Endothelial cell of umbilical vein (primary cell): ENCODE data around the gene TYW5. TPM values are rescaled to one million over a fixed set of nuclear protein-coding genes. Genes with fewer than 3 reads are reported as not detected.

ENCODE experiments used
- BruUV-seq: library from RNA; stranded (reverse); fragments of 400-500 nt; replicated peaks from 2 replicates; lab custom pipeline; 2021; lab: Mats Ljungman, UMichigan
- CTCF ChIA-PET: fragments of 300-600, 350-600 bp; sonication (Branson Sonifier 250); formaldehyde crosslinking; loops from one replicate; lab custom pipeline; 2021; ENCODE audit warnings: antibody characterized with exemption, inconsistent platforms; lab: Charles Lee
- POLR2A ChIA-PET: fragments of 300-600, 350-600 bp; sonication (Branson Sonifier 250); formaldehyde crosslinking; loops from one replicate; lab custom pipeline; 2021; ENCODE audit warnings: antibody characterized with exemption, inconsistent platforms; lab: Charles Lee
- DNase-seq: peaks from one replicate; pipeline ENCODE4 v3.0.0-alpha.2; 2011; ENCODE audit warnings: low read depth, low spot score
- FAIRE-seq: peaks from 2 replicates; lab custom pipeline; 2011; peaks lifted over from hg19 to GRCh38; lab: Jason Lieb, UNC
- H2AFZ ChIP-seq: 2 replicates; pipeline ENCODE4 v1.6.0; 2012; ENCODE audit warnings: low read depth, low read length, control low read depth, inconsistent platforms
- H3K27ac ChIP-seq: 2 replicates; pipeline ENCODE4 v1.5.1; 2011; ENCODE audit warnings: low read depth, mild to moderate bottlenecking, control low read depth, low read length, moderate library complexity; ENCODE audit not compliant: insufficient read depth
- H3K27me3 ChIP-seq, 2 experiments: 2 replicates each; pipeline versions ENCODE4 v1.6.0 to v1.6.1; 2011; ENCODE audit warnings: low read length in 2 of 2, mixed read lengths in 1 of 2; ENCODE audit not compliant: control insufficient read depth in 2 of 2, insufficient read depth in 2 of 2
- H3K36me3 ChIP-seq, 2 experiments: 2 replicates in 1 of 2; 3 replicates in 1 of 2; pipeline ENCODE4 v1.5.1; 2011; ENCODE audit warnings: low read length in 2 of 2, mild to moderate bottlenecking in 1 of 2, moderate library complexity in 1 of 2; ENCODE audit not compliant: control insufficient read depth in 2 of 2, insufficient read depth in 2 of 2; ENCODE audit errors: extremely low read depth in 1 of 2
- H3K4me1 ChIP-seq: 3 replicates; pipeline ENCODE4 v1.5.1; 2011; ENCODE audit warnings: mild to moderate bottlenecking, low read length; ENCODE audit not compliant: control insufficient read depth, insufficient read depth; ENCODE audit errors: extremely low read depth
- H3K4me2 ChIP-seq: 2 replicates; pipeline ENCODE4 v1.6.1; 2011; ENCODE audit warnings: low read length, control low read depth, mixed read lengths; ENCODE audit not compliant: insufficient read depth
- H3K4me3 ChIP-seq, 3 experiments: fragments of 200-600 bp in 1 of 3; sonication (generic), shearing (Covaris generic) in 1 of 3; replicated peaks in 1 of 3; 2 replicates each; pipeline ENCODE4 v1.5.1; 2011 to 2016; ENCODE audit warnings: control low read depth in 3 of 3, low read length in 3 of 3, mild to moderate bottlenecking in 2 of 3, inconsistent platforms in 1 of 3, low read depth in 1 of 3, moderate library complexity in 1 of 3; ENCODE audit not compliant: insufficient read depth in 1 of 3
- H3K79me2 ChIP-seq: 2 replicates; pipeline ENCODE4 v1.6.0; 2012; ENCODE audit warnings: low read length, inconsistent platforms; ENCODE audit not compliant: control insufficient read depth, insufficient read depth
- H3K9ac ChIP-seq: replicated peaks from 2 replicates; pipeline ENCODE3; 2011; ENCODE audit warnings: low read length, control low read depth; ENCODE audit not compliant: insufficient read depth; ENCODE audit errors: extremely low read depth
- H3K9me1 ChIP-seq: replicated peaks from 3 replicates; pipeline ENCODE4 v1.6.0; 2011; ENCODE audit warnings: mild to moderate bottlenecking, low read length; ENCODE audit not compliant: control insufficient read depth, insufficient read depth; ENCODE audit errors: extremely low read depth
- H3K9me3 ChIP-seq: replicated peaks from 2 replicates; pipeline ENCODE4 v1.5.1; 2012; ENCODE audit warnings: low read length, inconsistent platforms; ENCODE audit not compliant: control insufficient read depth, insufficient read depth
- H4K20me1 ChIP-seq: replicated peaks from 2 replicates; pipeline ENCODE3; 2011; ENCODE audit warnings: mild to moderate bottlenecking, low read length; ENCODE audit not compliant: control insufficient read depth, insufficient read depth; ENCODE audit errors: extremely low read depth
- EZH2 ChIP-seq: IDR thresholded peaks from 2 replicates; pipeline ENCODE4 v1.6.1; 2012; ENCODE audit warnings: borderline replicate concordance, low read depth, mild to moderate bottlenecking, moderate library complexity, low read length, inconsistent platforms; ENCODE audit not compliant: severe bottlenecking
- FOS ChIP-seq: IDR thresholded peaks from 2 replicates; pipeline ENCODE4 v1.6.1; 2011; ENCODE audit warnings: mild to moderate bottlenecking, low read length, moderate library complexity, borderline replicate concordance; ENCODE audit not compliant: insufficient read depth
- GATA2 ChIP-seq: IDR thresholded peaks from 2 replicates; pipeline ENCODE4 v1.7.0; 2011; ENCODE audit warnings: low read depth, mild to moderate bottlenecking, moderate library complexity, mixed read lengths, low read length; ENCODE audit not compliant: insufficient read length, insufficient read depth
- JUN ChIP-seq: IDR thresholded peaks from 2 replicates; pipeline ENCODE4 v1.6.1; 2011; ENCODE audit warnings: borderline replicate concordance, low read depth; ENCODE audit not compliant: insufficient read length, insufficient read depth
- MAX ChIP-seq: IDR thresholded peaks from 2 replicates; pipeline ENCODE4 v1.6.1; 2011; ENCODE audit not compliant: insufficient read depth, insufficient read length
- MYC ChIP-seq: IDR thresholded peaks from one replicate; pipeline ENCODE4 v1.6.1; 2011; ENCODE audit warnings: mild to moderate bottlenecking, low read depth, low read length
- POLR2A ChIP-seq: IDR thresholded peaks from 2 replicates; pipeline ENCODE4 v1.6.1; 2012; ENCODE audit warnings: low read depth, mild to moderate bottlenecking, control low read depth, low read length
- POLR2AphosphoS5 ChIP-seq: IDR thresholded peaks from 2 replicates; pipeline ENCODE4 v1.6.1; 2012; ENCODE audit warnings: low read depth, mild to moderate bottlenecking, control low read depth, low read length, moderate library complexity; ENCODE audit not compliant: insufficient read depth
- dilution Hi-C: fragments of 300-500 bp; cut with MboI; formaldehyde crosslinking; loops from one replicate; pipeline ENCODE4 v1.15.0; 2019; ENCODE audit warnings: low sequenced_read_pairs; ENCODE audit not compliant: extremely low pct_ligation_motif_present
- intact Hi-C: fragments of 100-400 bp; cut with micrococcal nuclease; formaldehyde crosslinking; loops from one replicate; pipeline ENCODE4 v1.10.0; 2022
- polyA plus RNA-seq, 4 experiments: library from polyadenylated mRNA; depleted of rRNA in 3 of 4; stranded (reverse) in 3 of 4; unstranded in 1 of 4; fragments of >200 nt; gene quantifications; 2 replicates each; pipeline versions ENCODE4 v1.2.1 to v1.2.3, GENCODE V29; 2011 to 2012; ENCODE audit warnings: missing spikeins in 1 of 4
- total RNA-seq: library from RNA; stranded (reverse); gene quantifications from 2 replicates; pipeline ENCODE4 v1.2.3, GENCODE V29; 2021
- TF ChIP-seq, protein P1 (sequence below), 2 donors: IDR thresholded peaks; 1 replicate in 1 of 2; 2 replicates in 1 of 2; pipeline ENCODE4 v1.5.1; 2011; ENCODE audit warnings: low read length in 2 of 2, mild to moderate bottlenecking in 2 of 2, moderate library complexity in 2 of 2, control low read depth in 1 of 2, inconsistent platforms in 1 of 2, low read depth in 1 of 2; ENCODE audit not compliant: insufficient read depth in 1 of 2; ENCODE audit errors: extremely low read depth in 1 of 2

TYW5 gene
- total and polyA plus RNA-seq, 2 donors (not counting 3 experiments of a cell fraction or from before 2014, with no cell fraction given): 2.6 to 8.9 TPM

DNA sequence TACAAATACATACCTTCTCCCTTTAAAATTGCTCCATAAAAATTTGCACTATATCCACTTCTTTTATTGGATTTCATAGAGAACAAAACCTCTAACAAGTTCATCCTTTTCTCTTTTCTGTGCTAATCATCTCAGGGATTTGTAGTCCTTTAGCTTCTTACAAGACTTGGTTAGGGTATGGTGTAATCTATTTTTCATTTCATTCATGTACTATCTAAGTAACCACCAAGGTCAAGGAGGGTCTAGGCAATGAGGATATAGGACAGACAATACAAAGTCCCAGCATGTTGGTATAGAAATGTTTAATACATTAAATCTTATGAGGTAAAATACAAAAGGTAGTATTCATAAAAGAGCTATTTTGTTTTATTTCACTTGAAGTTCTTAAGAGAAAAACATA is 26.7 kb downstream of the TYW5 start:
- no peak overlapping the region for H3K4me2 ChIP-seq
- H3K79me2 ChIP-seq: peaks cover 23% of the 10 kb centered on the region
- H4K20me1 ChIP-seq: peaks cover 2% of the 10 kb centered on the region
- H3K4me1 ChIP-seq: peaks cover 1% of the 10 kb centered on the region
- H2AFZ ChIP-seq: no peak overlapping the region
- BruUV-seq: no TSS peak
- H3K9me1 ChIP-seq: no peaks in the 10 kb centered on the region
- CTCF ChIA-PET: no interaction called here
- dilution Hi-C loops: no loop called here
- TF ChIP-seq POLR2AphosphoS5: no peak
- no peak for TF ChIP-seq MAX
- no peak for TF ChIP-seq GATA2
- TF ChIP-seq JUN: no peak
- no peak for TF ChIP-seq EZH2
- no peak for TF ChIP-seq FOS
- TF ChIP-seq, protein P1, sequence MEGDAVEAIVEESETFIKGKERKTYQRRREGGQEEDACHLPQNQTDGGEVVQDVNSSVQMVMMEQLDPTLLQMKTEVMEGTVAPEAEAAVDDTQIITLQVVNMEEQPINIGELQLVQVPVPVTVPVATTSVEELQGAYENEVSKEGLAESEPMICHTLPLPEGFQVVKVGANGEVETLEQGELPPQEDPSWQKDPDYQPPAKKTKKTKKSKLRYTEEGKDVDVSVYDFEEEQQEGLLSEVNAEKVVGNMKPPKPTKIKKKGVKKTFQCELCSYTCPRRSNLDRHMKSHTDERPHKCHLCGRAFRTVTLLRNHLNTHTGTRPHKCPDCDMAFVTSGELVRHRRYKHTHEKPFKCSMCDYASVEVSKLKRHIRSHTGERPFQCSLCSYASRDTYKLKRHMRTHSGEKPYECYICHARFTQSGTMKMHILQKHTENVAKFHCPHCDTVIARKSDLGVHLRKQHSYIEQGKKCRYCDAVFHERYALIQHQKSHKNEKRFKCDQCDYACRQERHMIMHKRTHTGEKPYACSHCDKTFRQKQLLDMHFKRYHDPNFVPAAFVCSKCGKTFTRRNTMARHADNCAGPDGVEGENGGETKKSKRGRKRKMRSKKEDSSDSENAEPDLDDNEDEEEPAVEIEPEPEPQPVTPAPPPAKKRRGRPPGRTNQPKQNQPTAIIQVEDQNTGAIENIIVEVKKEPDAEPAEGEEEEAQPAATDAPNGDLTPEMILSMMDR (IDR thresholded peaks at IDR 0.05; ENCODE audit: extremely low read depth in 1 of 2, insufficient read depth in 1 of 2, low read depth in 1 of 2, low read length in 2 of 2): no peak
- TF ChIP-seq MYC: no peak
- no peak for TF ChIP-seq POLR2A
- POLR2A ChIA-PET: no interaction called here
- no peaks in the 10 kb centered on the region for H3K27me3 ChIP-seq
- peaks cover 6 to 15% of the 10 kb centered on the region in 2 experiments for H3K36me3 ChIP-seq
- FAIRE-seq: no peak
- intact Hi-C loops: no loop called here
- H3K9me3 ChIP-seq: no peaks in the 10 kb centered on the region
- no peak overlapping the region for H3K4me3 ChIP-seq
- DNase-seq: no peak
- no peak overlapping the region for H3K9ac ChIP-seq
- no peak overlapping the region for H3K27ac ChIP-seq
